GM12878 (cell line): Measurements from ENCODE around the gene LAMB4. TPM values are rescaled to one million over a fixed set of nuclear protein-coding genes. Genes with fewer than 3 reads are reported as not detected.
A peak's percentile ranks its signal among the peaks of the same experiment; 100 is the strongest.

Experiments used
- ATF7 ChIP-seq: fragments of 450-650 bp; IDR thresholded peaks from 2 replicates; pipeline ENCODE4 v1.6.1; 2016; ENCODE audit warnings: low read depth, mild to moderate bottlenecking
- BCL11A ChIP-seq: IDR thresholded peaks from 2 replicates; pipeline ENCODE4 v1.6.1; 2011; ENCODE audit warnings: low read depth, low read length
- BCL3 ChIP-seq: IDR thresholded peaks from 2 replicates; pipeline ENCODE4 v1.6.1; 2011; ENCODE audit warnings: borderline replicate concordance, low read depth, mild to moderate bottlenecking, moderate library complexity, low read length; ENCODE audit not compliant: insufficient read depth, poor library complexity, severe bottlenecking
- CHD2 ChIP-seq: IDR thresholded peaks from 2 replicates; pipeline ENCODE4 v1.6.1; 2011; ENCODE audit warnings: low read depth, low read length, improper control_type of control experiment, borderline replicate concordance
- CREB1 ChIP-seq: IDR thresholded peaks from 2 replicates; pipeline ENCODE4 v1.6.1; 2012; ENCODE audit warnings: low read depth, mild to moderate bottlenecking, inconsistent platforms
- CUX1 ChIP-seq: IDR thresholded peaks from 2 replicates; pipeline ENCODE4 v1.6.1; 2012; ENCODE audit warnings: improper control_type of control experiment, low read depth, low read length; ENCODE audit not compliant: insufficient replicate concordance
- DPF2 ChIP-seq: fragments of 450-650 bp; IDR thresholded peaks from 2 replicates; pipeline ENCODE4 v1.6.1; 2017; ENCODE audit warnings: mild to moderate bottlenecking
- FOXK2 ChIP-seq: fragments of 450-650 bp; IDR thresholded peaks from 2 replicates; pipeline ENCODE4 v1.6.1; 2017; ENCODE audit warnings: mild to moderate bottlenecking, moderate library complexity
- GATAD2B ChIP-seq: fragments of 450-650 bp; conservative IDR thresholded peaks from 2 replicates; pipeline ENCODE4 v1.6.1; 2017; ENCODE audit warnings: low read depth, mild to moderate bottlenecking, moderate library complexity
- IKZF2 ChIP-seq, 2 experiments: fragments of 450-650 bp; IDR thresholded peaks; 2 replicates each; pipeline ENCODE4 v1.6.1; 2017; ENCODE audit warnings: mild to moderate bottlenecking in 2 of 2, moderate library complexity in 2 of 2
- IRF4 ChIP-seq: IDR thresholded peaks from 2 replicates; pipeline ENCODE4 v1.6.1; 2011; ENCODE audit warnings: low read depth, low read length
- MEF2B ChIP-seq: fragments of 450-650 bp; IDR thresholded peaks from 2 replicates; pipeline ENCODE4 v1.6.1; 2018; ENCODE audit warnings: mild to moderate bottlenecking, moderate library complexity; ENCODE audit not compliant: partially characterized antibody, poor library complexity, severe bottlenecking
- NR2F1 ChIP-seq: fragments of 450-650 bp; conservative IDR thresholded peaks from 2 replicates; pipeline ENCODE4 v1.6.1; 2017; ENCODE audit warnings: mild to moderate bottlenecking
- PAX5 ChIP-seq: IDR thresholded peaks from 2 replicates; pipeline ENCODE4 v1.6.1; 2011; ENCODE audit warnings: low read depth, low read length, borderline replicate concordance
- POU2F2 ChIP-seq: IDR thresholded peaks from 3 replicates; pipeline ENCODE4 v1.6.1; 2011; ENCODE audit warnings: low read depth, mild to moderate bottlenecking, low read length, borderline replicate concordance
- RELB ChIP-seq: fragments of 450-650 bp; IDR thresholded peaks from 2 replicates; pipeline ENCODE4 v1.6.1; 2017; ENCODE audit warnings: low read depth, mild to moderate bottlenecking, moderate library complexity
- RUNX3 ChIP-seq: IDR thresholded peaks from 2 replicates; pipeline ENCODE4 v1.6.1; 2012; ENCODE audit warnings: low read length, inconsistent platforms
- SMARCA5 ChIP-seq: fragments of 450-650 bp; IDR thresholded peaks from 2 replicates; pipeline ENCODE4 v1.6.1; 2017; ENCODE audit warnings: mild to moderate bottlenecking
- TARDBP ChIP-seq: IDR thresholded peaks from 2 replicates; pipeline ENCODE4 v1.6.1; 2016; ENCODE audit warnings: borderline replicate concordance
- ZNF384 ChIP-seq: IDR thresholded peaks from 2 replicates; pipeline ENCODE4 v1.6.1; 2012; ENCODE audit warnings: low read depth, mild to moderate bottlenecking, low read length, improper control_type of control experiment, borderline replicate concordance
- ZSCAN29 ChIP-seq: fragments of 450-650 bp; IDR thresholded peaks from 2 replicates; pipeline ENCODE4 v1.6.1; 2017; ENCODE audit warnings: mild to moderate bottlenecking, moderate library complexity
- polyA plus RNA-seq, 11 experiments: library from polyadenylated mRNA; depleted of rRNA in 4 of 11; unstranded in 6 of 11; stranded (reverse) in 5 of 11; fragments of >200 nt; fragmentation: Nextera tagmentation in 4 of 11; fragmentation: Illumina TruSeq in 1 of 11; extraction: Ambion mirVana in 4 of 11; extraction: Trizol in 1 of 11; gene quantifications; 1 replicate in 1 of 11; 2 replicates in 10 of 11; pipeline versions ENCODE4 v1.2.1 to v1.2.3, GENCODE V29; 2011 to 2016; ENCODE audit warnings: inconsistent platforms in 2 of 11, missing spikeins in 2 of 11, low read depth in 1 of 11
- total RNA-seq, 4 experiments: library from RNA; depleted of rRNA in 3 of 4; stranded (reverse); fragments of >200 nt in 3 of 4; fragmentation: Illumina TruSeq in 1 of 4; extraction: Trizol in 1 of 4; gene quantifications; 2 replicates each; pipeline versions ENCODE4 v1.2.1 to v1.2.3, GENCODE V29; 2013 to 2021
- TF ChIP-seq, protein P1 (sequence below): IDR thresholded peaks from 2 replicates; pipeline ENCODE4 v1.6.1; 2012; ENCODE audit warnings: low read length, inconsistent platforms

The LAMB4 gene
- total and polyA plus RNA-seq, 10 of the 15 experiments (the other 5 are each of a cell fraction or from before 2014, with no cell fraction given) = 0.04 to 0.06 TPM; not detected in 8

- TF ChIP-seq, protein P1, sequence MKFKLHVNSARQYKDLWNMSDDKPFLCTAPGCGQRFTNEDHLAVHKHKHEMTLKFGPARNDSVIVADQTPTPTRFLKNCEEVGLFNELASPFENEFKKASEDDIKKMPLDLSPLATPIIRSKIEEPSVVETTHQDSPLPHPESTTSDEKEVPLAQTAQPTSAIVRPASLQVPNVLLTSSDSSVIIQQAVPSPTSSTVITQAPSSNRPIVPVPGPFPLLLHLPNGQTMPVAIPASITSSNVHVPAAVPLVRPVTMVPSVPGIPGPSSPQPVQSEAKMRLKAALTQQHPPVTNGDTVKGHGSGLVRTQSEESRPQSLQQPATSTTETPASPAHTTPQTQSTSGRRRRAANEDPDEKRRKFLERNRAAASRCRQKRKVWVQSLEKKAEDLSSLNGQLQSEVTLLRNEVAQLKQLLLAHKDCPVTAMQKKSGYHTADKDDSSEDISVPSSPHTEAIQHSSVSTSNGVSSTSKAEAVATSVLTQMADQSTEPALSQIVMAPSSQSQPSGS = peak; percentile 96
- TF ChIP-seq DPF2 (peak; percentile 92), IKZF2 (IDR thresholded peaks at IDR 0.05) (peak; percentile 95 to 97; a peak in 3 of 4 replicates), MEF2B (peak; percentile 94), CUX1 (peak; percentile 97), GATAD2B (peak; percentile 43; the same call in 1 of the 2 replicates), PAX5 (peak; percentile 89), SMARCA5 (peak; percentile 67; the same call in 1 of the 2 replicates), CHD2 (peak; percentile 80), POU2F2 (peak; percentile 74; the same call in 1 of the 3 replicates), ATF7 (peak; percentile 87), FOXK2 (no peak), RELB (peak; percentile 92), ZSCAN29 (no peak), BCL11A (peak; percentile 96), CREB1 (peak; percentile 76), RUNX3 (peak; percentile 98), NR2F1 (peak; percentile 77), TARDBP (no peak), ZNF384 (no peak), BCL3 (peak; percentile 79), IRF4 (peak; percentile 88)
Observed at GRCh38 chr7:108135446-108136190, 5.5 kb upstream of the LAMB4 start (continued).
